ENCODE results near the gene LAMC2. TPM values are rescaled to one million over a fixed set of nuclear protein-coding genes. Genes with fewer than 3 reads are reported as not detected.
"Not testable (repeated sequence)": the region's sequence is repeated elsewhere in the genome, so short reads cannot be mapped to it uniquely, and the experiment has no call there.

The LAMC2 gene
- total RNA-seq, 1 donor from 2014 or later = 0.16 TPM

DNA sequence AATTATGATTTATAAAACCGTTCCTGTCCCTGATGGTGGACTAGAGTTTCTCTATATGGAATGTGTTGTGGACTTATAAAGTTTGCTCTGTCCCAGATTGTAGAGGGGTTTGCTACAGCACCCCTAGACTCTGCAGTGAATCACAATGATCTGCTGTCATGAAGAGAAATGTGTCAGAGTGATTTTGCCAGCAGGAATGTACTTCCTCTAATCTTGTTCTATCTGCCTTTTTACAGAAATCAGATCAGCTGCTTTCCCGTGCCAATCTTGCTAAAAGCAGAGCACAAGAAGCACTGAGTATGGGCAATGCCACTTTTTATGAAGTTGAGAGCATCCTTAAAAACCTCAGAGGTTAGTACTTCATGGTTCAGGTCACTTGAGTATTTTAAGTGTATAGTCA lies 52.0 kb downstream of the LAMC2 start:
- DNase-seq = no peak

DNA sequence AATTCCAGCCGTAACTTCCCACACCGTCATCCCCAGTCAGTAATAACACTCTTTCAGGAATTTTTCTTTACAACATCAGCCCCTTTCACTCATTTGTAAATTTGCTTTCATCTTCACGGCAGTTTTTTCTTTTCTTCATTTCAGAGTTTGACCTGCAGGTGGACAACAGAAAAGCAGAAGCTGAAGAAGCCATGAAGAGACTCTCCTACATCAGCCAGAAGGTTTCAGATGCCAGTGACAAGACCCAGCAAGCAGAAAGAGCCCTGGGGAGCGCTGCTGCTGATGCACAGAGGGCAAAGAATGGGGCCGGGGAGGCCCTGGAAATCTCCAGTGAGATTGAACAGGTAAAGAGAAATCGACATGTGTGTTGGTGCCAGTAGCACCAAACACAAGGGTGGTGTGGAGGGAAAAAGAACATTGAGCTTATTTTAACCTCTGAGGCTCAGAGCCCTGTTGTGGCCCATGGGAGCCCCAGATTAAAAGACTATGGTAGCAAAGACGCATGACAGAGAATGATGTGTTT lies 53.2 kb downstream of the LAMC2 start:
- DNase-seq = no peak

DNA sequence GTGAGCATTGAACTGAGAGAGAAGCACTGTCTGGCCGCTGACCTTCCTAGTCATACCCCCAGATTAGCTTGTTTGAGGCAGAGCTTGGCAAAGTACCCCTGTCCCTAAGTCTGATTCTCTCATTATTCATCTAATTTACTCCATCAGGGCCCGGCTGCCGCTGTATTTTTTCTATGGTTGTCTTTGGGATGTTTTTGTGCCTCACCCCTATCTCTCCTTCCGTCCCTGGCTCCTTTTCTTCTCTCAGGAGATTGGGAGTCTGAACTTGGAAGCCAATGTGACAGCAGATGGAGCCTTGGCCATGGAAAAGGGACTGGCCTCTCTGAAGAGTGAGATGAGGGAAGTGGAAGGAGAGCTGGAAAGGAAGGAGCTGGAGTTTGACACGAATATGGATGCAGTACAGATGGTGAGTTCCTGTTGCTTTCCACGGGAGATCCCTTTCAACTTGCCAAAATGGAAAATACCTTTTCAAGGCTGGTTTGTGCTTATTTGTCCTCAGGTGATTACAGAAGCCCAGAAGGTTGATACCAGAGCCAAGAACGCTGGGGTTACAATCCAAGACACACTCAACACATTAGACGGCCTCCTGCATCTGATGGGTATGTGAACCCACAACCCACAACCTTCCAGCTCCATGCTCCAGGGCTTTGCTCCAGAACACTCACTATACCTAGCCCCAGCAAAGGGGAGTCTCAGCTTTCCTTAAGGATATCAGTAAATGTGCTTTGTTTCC lies 53.9 kb downstream of the LAMC2 start:
- no peak for DNase-seq

DNA sequence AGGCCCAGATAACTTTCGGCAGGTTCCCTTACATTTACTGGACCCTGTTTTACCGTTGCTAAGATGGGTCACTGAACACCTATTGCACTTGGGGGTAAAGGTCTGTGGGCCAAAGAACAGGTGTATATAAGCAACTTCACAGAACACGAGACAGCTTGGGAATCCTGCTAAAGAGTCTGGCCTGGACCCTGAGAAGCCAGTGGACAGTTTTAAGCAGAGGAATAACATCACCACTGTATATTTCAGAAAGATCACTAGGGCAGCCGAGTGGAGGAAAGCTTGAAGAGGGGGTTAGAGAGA lies 54.4 kb downstream of the LAMC2 start:
- DNase-seq = no peak

DNA sequence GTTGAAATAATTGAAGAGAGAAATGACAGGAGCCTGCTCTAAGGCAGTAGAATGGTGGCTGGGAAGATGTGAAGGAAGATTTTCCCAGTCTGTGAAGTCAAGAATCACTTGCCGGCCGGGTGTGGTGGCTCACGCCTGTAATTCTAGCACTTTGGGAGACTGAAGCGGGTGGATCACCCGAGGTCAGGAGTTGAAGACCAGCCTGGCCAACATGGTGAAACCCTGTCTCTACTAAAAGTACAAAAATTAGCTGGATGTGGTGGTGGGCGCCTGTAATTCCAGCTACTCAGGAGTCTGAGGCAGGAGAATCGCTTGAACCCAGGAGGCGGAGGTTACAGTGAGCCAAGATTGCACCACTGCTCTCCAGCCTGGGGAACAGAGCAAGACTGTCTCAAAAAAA lies 54.8 kb downstream of the LAMC2 start:
- DNase-seq = not testable (repeated sequence)

DNA sequence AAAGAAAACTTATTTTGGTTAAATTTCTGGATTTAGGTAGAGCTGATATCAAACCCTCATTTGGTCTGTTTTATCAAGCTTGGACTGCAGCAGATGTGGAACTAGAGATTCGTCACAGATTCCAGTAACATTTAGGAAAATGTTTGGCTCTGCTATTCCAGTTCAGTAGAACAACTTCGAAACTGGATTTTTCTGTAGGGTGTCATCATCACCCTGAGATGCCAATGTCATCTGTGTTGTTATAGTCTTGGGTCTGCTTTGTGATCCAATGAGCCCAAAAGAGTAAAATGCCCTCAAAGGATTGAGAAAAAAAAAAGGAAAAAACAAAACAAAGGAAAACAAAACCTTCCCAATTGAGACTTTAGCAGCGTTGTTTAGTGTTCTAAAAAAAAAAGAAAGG lies 55.4 kb downstream of the LAMC2 start:
- no peak for DNase-seq

DNA sequence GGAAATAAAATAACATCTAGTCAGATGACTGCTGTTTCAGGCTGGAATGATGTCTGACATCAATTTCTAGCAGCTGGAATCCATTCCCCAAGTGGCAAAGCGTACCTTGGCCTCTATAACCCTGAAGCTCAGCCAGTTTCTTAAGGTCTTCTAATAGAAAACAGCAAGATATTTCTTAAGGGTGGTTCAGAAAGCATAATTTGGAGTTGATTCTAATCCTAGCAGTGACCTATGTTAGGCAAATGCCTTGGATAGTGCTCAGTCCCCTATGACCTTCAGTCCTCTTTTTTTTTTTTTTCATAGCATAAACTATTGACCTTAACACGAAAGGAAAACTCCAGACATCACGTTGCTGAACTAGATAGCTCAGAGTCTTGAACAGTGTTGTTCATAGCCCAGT lies 56.5 kb downstream of the LAMC2 start:
- DNase-seq = no peak

DNA sequence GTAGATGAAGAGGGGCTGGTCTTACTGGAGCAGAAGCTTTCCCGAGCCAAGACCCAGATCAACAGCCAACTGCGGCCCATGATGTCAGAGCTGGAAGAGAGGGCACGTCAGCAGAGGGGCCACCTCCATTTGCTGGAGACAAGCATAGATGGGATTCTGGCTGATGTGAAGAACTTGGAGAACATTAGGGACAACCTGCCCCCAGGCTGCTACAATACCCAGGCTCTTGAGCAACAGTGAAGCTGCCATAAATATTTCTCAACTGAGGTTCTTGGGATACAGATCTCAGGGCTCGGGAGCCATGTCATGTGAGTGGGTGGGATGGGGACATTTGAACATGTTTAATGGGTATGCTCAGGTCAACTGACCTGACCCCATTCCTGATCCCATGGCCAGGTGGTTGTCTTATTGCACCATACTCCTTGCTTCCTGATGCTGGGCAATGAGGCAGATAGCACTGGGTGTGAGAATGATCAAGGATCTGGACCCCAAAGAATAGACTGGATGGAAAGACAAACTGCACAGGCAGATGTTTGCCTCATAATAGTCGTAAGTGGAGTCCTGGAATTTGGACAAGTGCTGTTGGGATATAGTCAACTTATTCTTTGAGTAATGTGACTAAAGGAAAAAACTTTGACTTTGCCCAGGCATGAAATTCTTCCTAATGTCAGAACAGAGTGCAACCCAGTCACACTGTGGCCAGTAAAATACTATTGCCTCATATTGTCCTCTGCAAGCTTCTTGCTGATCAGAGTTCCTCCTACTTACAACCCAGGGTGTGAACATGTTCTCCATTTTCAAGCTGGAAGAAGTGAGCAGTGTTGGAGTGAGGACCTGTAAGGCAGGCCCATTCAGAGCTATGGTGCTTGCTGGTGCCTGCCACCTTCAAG lies 57.3 kb downstream of the LAMC2 start:
- no peak for DNase-seq

DNA sequence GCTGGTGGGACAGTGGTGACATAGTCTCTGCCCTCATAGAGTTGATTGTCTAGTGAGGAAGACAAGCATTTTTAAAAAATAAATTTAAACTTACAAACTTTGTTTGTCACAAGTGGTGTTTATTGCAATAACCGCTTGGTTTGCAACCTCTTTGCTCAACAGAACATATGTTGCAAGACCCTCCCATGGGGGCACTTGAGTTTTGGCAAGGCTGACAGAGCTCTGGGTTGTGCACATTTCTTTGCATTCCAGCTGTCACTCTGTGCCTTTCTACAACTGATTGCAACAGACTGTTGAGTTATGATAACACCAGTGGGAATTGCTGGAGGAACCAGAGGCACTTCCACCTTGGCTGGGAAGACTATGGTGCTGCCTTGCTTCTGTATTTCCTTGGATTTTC lies 58.4 kb downstream of the LAMC2 start:
- no peak for DNase-seq

DNA sequence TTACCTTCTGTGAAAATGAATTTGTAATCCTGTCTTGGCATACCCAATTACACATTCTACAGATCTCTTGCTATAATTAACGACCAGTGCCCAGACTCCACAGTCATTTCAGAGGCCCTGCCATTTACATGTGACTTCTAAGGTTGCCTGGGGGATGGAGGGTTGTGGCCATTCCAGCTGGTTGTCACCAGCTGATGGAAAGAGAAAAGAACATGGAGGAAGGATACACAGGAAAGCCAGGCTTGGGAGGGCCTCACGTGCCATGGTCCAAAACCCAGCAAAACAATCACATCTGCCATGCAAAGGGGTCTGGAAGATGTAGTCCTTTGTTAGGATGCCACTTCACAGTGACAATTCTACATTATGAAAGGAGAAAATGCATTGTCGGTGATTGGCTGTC lies 59.3 kb downstream of the LAMC2 start:
- DNase-seq = no peak

DNA sequence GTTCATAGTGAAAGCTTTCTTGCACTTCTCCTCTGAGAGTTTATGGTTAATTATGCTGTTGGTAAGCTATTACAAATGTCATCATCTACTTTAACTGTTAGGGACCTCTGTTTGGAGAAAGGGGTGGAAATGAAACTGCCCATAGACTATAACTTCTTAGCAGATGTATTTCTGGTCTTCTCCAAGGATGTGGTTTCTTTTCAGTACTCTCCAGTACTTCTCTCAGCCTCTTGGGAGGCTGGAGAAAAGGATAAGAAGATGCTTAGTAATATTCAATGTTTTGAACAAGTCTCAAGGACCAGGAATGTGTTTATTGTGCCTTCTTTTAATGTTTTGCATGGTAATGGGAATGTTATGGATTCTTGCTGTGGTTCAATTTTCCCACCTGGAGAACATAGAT lies 60.4 kb downstream of the LAMC2 start:
- DNase-seq = no peak

DNA sequence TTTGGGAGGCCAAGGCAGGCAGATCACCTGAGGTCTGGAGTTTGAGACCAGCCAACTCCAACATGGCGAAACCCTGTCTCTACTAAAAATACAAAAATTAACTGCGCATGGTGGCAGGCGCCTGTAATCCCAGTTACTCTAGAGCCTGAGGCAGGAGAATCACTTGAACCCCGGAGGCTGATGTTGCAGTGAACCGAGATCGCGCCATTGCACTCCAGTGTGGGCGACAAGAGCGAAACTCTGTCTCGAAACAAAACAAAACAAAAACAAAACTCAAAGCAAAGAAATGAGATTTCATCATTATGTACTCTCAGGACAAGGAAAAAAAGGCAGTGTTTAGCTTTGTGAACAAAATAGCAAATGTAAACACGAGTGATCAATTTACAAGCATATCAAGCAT lies 61.0 kb downstream of the LAMC2 start:
- no peak for DNase-seq

DNA sequence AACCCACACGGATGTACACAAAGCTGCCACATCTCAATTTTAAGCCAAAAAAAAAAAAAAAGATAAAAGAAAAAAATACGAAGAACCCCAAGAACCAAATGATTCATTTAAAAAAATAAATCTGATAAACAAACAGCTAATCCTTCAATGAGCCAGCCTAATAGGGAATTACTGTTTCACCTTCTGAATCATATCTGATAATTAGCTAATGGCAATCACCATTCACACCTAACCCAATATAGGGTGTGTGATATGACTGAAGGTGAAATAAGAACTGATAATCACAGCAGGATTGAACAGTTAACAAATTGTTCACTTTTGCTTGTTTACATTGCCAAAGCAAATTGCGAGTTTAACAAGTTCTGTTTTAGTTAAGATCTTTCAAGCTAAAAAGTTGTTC lies 61.4 kb downstream of the LAMC2 start:
- DNase-seq = no peak

DNA sequence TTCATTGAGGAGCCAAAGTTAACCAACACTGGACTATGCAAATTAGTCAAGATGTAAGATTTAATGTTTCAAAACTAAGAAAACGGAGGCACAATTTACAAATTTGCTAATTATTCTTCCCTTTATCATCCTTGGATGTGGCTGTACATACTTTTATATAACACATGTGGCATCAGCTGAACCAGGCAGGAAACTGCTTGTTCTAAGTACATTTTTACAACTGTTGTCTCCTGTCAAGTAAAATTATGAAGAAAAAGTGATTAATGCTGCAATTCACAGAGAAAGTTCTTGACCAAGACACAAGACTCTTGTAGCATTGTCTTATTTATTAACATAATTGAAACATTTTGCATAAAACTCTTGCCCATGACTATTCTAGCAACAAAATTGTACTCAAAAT lies 61.9 kb downstream of the LAMC2 start:
- no peak for DNase-seq

DNA sequence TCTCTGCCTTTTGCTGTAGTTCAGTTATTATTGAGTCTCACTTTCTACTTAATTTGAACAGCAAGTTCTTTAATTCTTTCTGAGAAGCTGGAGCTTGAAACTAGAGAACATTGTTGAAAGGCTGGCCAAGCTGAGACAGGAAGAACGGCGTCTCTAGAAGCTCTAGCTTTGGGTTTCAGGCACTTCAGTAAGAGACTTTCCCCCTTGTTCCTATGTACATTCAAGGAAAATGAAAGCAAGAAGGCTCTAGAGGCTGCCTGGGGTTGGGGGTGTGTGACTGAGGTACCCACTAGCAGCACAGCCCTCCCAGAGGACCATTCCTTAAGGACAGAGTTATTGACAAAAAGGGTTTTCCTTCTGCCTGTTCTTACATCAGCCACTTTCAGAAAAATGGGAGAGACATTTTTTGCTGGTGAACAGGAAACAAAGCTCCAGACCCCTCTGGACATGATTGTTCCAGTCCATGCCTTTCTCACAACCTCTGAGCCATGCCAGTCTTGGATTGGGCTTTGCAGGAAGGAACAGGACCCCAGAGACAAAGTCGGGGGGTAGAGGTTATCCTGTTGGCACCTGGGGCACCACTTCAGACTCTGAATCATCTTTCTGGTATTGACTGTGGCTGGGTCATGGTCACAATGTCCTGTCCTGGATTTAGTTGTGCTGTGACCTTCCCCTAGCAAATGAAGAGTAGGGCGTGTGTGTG lies 63.1 kb downstream of the LAMC2 start:
- DNase-seq = no peak

DNA sequence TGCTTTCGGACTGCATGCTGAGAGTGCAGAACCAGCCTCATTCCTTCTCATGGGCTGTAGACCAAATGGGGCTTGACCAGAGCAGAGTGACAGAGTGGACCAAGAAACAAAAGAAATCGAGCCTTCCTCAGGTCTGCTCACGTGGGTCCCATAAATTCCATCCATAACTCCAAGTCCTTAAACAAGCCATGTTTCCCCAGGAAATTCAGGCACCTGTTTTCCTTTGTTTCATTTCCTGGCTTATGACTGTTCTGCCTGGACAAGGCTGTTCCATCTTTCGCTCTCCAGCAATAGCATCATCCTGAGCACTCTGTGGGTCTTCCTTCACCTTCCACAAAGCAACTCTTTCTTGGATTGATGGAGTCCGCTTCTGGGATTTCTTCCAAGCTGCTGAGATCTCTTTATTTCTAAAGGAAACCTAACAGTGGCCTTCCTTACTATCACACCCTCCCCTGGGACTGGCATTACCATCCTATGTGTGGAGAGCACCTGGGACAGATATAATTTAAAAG lies 63.9 kb downstream of the LAMC2 start:
- DNase-seq = no peak

DNA sequence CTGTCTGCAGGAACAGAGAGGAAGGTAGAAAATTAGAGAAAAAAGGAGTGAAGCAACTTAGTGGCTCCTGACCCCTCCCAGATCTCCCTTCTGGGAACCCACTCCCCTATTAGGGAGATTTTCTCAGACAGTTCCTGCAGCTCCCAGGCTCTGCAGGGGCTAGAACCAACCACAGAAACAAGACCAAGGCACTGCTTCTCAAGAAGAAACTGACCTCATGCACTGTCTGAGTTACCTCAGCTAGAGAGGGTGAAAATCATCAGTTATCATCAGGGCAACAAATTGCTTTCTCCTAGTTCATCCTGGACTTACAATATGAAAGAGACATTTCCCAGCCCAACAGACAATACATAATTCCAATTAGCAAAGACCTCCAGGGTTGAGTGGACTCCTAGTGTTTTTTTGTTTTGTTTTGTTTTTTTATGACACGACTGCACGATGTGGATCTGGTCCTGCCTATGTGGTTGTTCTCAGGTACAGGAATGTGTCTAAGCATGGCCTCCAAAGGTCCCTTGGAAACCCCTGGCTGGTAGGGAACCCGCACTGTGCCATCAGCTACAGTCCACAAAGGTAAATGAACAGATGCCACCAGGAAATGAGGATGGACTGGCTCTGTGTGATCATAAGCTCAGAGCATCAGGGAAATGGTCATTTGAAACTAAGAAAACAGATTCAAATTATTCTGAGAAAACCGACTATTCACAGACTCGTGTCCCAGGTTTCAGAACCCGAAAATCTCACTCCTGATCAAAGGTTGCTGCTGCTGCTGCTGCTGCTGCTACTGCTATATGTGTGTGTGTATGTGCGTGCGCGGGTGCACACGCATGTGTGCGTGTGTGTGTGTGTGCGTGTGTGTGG lies 65.3 kb downstream of the LAMC2 start:
- no peak for DNase-seq

DNA sequence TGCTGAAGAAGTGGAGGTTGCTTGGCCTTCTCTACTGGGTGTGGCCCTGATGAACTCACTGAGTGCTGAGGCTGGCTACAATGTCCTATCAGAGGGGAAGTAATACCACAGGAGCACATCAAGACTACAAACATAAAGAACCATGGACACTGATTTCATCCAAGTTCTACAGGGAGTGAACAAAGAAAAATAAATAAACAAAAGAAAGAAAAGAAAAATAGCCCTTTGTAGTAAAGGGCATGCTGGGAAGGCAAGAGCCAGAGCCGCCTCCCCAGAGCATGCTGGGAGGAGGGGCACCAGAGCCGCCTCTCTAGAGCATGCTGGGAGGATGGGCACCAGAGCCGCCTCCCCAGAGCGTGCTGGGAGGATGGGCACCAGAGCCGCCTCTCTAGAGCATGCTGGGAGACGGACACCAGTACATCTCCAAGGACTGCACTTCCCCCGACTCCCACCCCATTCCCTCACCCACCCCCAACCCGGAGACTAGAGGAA lies 65.9 kb downstream of the LAMC2 start:
- no peak for DNase-seq

DNA sequence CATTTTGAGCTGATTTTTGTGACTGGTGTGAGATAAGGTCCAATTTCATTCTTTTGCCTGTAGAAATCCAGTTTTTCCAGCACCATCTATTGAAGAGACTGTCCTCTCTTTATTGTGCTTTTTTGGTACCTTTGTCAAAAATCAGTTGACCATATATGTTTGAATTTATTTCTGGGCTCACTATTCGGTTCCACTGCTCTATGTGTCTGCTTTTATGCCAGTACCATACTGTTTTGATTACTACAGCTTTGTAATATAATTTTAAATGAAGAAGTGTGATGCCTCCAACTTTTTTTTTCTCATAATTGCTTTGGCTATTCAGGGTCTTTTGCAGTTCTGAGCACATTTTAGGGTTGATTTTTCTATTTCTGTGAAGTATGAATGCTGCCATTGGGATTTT lies 69.0 kb downstream of the LAMC2 start:
- no peak for DNase-seq

DNA sequence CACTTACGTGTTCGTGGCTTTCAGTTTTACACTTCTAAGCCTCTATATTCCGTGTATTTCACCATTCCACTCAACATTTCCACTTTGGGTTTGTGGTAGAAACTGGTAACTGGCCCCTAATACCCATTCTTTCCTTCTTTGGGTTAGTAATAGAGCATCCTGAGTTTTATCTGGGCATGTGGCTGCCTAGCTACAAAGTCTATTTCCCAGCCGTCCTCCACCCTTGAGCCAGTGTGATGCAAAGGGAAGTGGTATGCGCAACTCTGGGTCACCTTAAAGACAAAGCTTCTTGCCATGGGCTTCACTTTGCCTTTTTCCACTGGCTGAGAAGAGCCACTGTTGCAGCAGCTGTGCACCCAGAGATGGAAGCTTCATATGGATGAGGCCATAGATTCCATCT lies 73.9 kb downstream of the LAMC2 start:
- no peak for DNase-seq

DNA sequence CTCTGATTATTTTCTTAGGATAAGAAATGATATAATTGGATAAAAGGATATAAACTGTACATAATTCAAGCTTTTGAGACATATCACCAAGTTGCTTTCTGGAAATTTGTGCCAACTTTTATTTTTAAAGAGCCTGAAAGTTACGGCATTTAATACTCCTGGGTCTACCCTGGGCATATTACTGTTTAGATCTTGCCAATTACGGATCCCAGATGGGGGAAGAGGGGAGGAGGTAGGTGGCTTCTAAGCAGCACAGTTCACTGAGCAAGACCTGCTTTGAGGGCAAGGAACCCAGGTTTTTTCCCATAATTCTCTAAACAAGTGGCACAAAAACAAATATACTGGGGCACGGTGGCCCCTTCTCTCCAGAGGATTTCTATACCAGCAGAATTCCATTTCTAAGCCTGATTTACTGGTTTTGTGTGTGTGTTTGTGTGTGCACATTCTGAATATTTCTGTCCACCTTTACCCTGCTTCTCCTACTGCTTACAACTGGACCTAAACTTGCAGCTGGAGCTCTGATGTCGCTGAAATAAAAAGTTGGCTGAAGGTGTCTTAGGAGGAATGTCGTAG lies 76.7 kb downstream of the LAMC2 start:
- DNase-seq = no peak

Data from occipital lobe (tissue), 2 donors.